Measurements from ENCODE around the gene WDR70.

DNA sequence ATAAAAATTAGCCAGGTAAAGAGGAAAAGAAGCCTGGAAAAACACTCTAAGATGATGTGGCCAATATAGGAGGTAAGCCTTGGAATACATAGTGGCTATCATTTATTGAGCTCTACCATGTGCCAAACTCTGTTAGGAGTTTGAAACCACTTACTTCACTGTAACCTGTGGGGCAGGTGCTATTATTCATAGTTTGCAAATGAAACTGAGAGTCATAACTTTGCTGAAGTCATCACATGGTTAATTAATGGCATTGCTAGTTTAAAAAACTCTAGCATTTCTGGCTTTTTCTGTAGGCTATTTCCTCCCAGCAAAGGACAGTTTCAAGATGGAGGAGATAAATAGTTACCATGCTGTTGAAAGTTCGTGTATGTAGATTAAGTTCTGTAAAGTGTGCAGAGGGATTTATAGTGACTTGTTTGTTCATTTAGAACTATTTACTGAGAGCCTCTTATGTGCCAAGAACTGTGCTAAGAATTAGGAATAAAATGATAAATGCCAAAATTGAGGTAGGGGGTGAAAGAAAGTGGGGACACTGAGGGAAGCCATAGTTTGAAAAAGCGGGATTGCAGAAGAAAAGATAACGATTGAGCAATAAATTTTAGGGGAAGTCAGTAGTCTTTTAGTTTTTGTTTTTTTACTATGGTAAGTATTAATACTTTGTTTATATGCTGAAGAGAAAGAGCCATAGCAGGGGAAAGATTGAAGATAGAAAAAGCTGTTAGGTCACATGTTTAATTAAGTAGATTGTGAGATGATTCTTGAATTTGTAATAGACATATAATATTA, 57.2 kb downstream of the WDR70 start:
- TF ChIP-seq, protein P1, sequence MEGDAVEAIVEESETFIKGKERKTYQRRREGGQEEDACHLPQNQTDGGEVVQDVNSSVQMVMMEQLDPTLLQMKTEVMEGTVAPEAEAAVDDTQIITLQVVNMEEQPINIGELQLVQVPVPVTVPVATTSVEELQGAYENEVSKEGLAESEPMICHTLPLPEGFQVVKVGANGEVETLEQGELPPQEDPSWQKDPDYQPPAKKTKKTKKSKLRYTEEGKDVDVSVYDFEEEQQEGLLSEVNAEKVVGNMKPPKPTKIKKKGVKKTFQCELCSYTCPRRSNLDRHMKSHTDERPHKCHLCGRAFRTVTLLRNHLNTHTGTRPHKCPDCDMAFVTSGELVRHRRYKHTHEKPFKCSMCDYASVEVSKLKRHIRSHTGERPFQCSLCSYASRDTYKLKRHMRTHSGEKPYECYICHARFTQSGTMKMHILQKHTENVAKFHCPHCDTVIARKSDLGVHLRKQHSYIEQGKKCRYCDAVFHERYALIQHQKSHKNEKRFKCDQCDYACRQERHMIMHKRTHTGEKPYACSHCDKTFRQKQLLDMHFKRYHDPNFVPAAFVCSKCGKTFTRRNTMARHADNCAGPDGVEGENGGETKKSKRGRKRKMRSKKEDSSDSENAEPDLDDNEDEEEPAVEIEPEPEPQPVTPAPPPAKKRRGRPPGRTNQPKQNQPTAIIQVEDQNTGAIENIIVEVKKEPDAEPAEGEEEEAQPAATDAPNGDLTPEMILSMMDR (conservative IDR thresholded peaks at IDR 0.05), result no peak
- no peak for TF ChIP-seq EZH2 (IDR thresholded peaks at IDR 0.05; ENCODE audit: low read depth)

Data from PC-9 (cell line).